Neural cell (in vitro differentiated cells): ENCODE results near the gene ICA1.

Source experiments
- CTCF ChIP-seq: fragments of 450-650 bp; IDR thresholded peaks from 2 replicates; pipeline ENCODE4 v1.5.1; 2014; ENCODE audit warnings: antibody characterized with exemption, mild to moderate bottlenecking, moderate library complexity; ENCODE audit not compliant: poor library complexity, severe bottlenecking
- EP300 ChIP-seq: fragments of 450-650 bp; conservative IDR thresholded peaks from 2 replicates; pipeline ENCODE4 v1.6.1; 2014; ENCODE audit warnings: antibody characterized with exemption, mild to moderate bottlenecking, moderate library complexity; ENCODE audit not compliant: poor library complexity, severe bottlenecking
- EZH2 ChIP-seq: fragments of 200-600, 300-800 bp; shearing (Covaris generic), sonication (generic); IDR thresholded peaks from 2 replicates; pipeline ENCODE4 v1.6.1; 2014; ENCODE audit warnings: antibody characterized with exemption, low read length, borderline replicate concordance, mild to moderate bottlenecking; ENCODE audit not compliant: insufficient read depth, poor library complexity, severe bottlenecking
- MXI1 ChIP-seq: fragments of 450-650 bp; conservative IDR thresholded peaks from 2 replicates; pipeline ENCODE4 v1.6.1; 2014; ENCODE audit warnings: antibody characterized with exemption, mild to moderate bottlenecking; ENCODE audit not compliant: poor library complexity, severe bottlenecking
- POLR2AphosphoS5 ChIP-seq: IDR thresholded peaks from 2 replicates; pipeline ENCODE4 v1.6.1; 2012
- RAD21 ChIP-seq: fragments of 450-650 bp; conservative IDR thresholded peaks from 2 replicates; pipeline ENCODE4 v1.6.1; 2014; ENCODE audit warnings: antibody characterized with exemption, mild to moderate bottlenecking, moderate library complexity
- REST ChIP-seq: IDR thresholded peaks from 2 replicates; pipeline ENCODE4 v1.6.1; 2012; ENCODE audit warnings: borderline replicate concordance
- SMC3 ChIP-seq: fragments of 450-650 bp; conservative IDR thresholded peaks from 2 replicates; pipeline ENCODE4 v1.6.1; 2014; ENCODE audit warnings: antibody characterized with exemption, mild to moderate bottlenecking, moderate library complexity; ENCODE audit not compliant: poor library complexity
- TAF1 ChIP-seq: IDR thresholded peaks from 2 replicates; pipeline ENCODE4 v1.6.1; 2012; ENCODE audit warnings: low read depth

GRCh38 chr7:8200717-8201116 is 61.2 kb downstream of the ICA1 start:
- TF ChIP-seq CTCF (no peak), EZH2 (no peak), MXI1 (no peak), SMC3 (no peak), RAD21 (no peak), EP300 (no peak), POLR2AphosphoS5 (no peak), TAF1 (no peak), REST (no peak)
